SU-DHL-6 (cell line): ENCODE data around the gene CPVL.

ENCODE experiments used
- CTCF ChIP-seq: fragments of 200-600 bp; sonication (generic); IDR thresholded peaks from one replicate; pipeline ENCODE4 v1.5.1; 2017; ENCODE audit warnings: antibody characterized with exemption, mild to moderate bottlenecking, low read length, moderate library complexity; ENCODE audit not compliant: insufficient read depth, poor library complexity, severe bottlenecking
- EZH2phosphoT487 ChIP-seq: fragments of 200-600 bp; sonication (generic), shearing (Covaris generic); conservative IDR thresholded peaks from 2 replicates; pipeline ENCODE4 v1.6.1; 2018; ENCODE audit warnings: mild to moderate bottlenecking, antibody characterized with exemption, low read length, moderate library complexity, mixed read lengths

- TF ChIP-seq CTCF (no peak), EZH2phosphoT487 (no peak)
Measured at GRCh38 chr7:29019387-29019786, 127.0 kb downstream of the CPVL start.
